ENCODE measurements around the gene PLXNA3.

Gene PLXNA3

GRCh38 chrX:154457491-154458115 is 478 bp upstream of the PLXNA3 start:
- in situ Hi-C loops (cut with MboI; ENCODE audit: low sequenced_read_pairs) = no loop called here

DNA sequence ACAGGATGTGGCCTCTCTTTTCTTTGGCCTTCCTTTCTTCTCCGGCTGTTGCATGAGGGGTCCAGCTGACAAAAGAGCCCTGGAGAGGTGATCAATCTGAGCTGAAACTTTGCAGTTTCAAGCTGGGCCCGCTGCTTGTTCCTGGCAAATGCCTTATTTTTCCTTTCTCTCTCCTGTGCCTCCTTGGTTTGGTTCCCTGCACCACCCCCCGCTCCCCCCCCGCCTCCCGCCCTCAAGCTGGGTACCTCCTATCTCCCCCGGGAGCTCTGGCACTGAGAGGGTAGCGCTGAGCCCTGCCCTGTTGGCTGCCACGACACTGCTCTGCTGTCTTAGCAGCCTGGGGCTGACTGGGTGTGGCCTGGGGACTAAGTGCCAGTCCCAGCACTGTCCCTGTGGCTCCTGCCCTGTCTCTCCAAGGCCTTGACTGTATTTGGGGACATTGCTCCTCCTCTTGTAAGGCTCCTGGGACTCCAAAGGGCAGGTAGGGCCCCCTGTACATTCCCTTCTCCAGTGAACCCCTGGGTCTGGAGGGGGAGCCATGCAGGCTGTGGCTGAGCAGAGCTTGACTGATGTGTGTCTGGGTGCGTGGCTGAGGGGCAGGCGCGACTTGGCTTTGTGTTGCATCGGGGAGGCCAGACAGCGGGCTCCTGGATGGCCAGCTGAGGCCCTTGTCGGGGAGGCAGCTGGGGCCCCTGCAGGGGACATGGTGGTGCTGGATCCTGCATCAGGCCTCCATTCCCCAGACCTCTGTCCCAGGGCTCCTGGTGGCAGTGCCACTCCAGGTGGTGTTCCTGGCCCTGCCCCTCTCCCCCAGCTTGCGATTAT is 1.1 kb downstream of the PLXNA3 start:
- in situ Hi-C loops (cut with MboI; ENCODE audit: low sequenced_read_pairs) = no loop called here

DNA sequence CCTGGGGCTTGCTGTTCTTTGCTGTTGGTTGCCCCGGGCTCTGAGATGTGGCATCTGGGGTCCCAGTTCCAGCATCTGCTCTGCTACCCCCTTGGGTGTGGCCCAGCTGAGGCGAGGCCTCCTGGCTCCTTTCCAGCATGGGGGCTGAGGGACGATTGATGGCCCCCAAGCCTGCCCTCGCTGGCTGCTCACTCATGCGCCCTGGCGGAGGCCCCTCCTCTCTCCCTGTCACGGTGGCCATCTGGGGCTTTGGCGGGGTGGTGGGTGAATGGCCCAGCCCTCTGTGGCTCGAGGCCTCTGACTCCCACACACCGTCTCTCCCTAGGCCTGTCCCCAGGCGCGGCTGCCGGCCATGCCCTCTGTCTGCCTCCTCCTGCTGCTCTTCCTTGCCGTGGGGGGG is 1.8 kb downstream of the PLXNA3 start:
- in situ Hi-C loops (cut with MboI; ENCODE audit: low sequenced_read_pairs) = no loop called here

- in situ Hi-C loops (cut with MboI; ENCODE audit: low sequenced_read_pairs) = no loop called here
These were observed 2.2 kb downstream of the PLXNA3 start for GRCh38 chrX:154460326-154460725.

DNA sequence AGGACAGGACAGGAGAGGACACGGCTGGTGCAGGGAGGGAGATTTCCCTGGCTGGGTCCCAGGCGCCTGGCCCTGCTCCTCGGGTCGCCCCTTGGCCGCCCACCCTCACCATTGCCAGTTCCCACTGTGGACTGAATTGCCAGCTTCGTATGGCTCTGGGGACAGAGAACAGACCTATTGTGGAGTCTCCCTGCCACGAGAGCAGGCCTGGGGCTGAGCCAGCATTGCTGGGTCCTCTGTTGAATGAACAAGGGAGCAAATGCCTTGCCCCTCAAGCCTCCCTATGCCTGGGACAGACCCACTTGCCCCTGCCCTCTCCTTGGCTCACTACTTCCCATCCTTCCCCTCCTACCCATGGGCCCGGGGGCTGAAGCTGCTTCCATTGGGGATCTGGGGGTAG is 4.3 kb downstream of the PLXNA3 start:
- in situ Hi-C loops (cut with MboI; ENCODE audit: low sequenced_read_pairs) = no loop called here

- in situ Hi-C loops (cut with MboI; ENCODE audit: low sequenced_read_pairs) = no loop called here
These were observed 5.6 kb downstream of the PLXNA3 start for GRCh38 chrX:154463611-154464220.

DNA sequence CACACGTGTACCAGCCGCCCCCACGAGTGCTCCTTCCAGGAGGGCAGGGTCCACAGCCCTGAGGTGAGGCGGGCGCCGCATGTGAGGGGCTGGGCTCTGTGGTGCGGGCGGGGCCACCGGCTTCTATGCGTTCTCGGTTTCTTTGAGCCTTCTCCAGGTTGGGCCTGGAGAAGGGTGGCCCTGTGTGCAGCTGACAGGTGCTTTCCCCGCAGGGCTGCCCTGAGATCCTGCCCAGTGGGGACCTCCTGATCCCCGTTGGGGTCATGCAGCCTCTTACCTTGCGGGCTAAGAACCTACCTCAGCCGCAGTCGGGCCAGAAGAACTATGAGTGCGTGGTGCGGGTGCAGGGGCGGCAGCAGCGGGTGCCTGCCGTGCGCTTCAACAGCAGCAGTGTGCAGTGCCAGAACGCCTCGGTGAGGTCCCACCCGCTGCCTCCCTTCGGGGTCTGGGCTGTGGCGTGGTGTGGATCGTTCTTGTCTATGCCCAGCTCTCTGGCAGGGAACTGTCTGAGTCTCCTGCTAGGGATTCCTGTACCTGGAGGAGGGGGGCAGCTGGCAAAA is 6.8 kb downstream of the PLXNA3 start:
- in situ Hi-C loops (cut with MboI; ENCODE audit: low sequenced_read_pairs) = no loop called here

DNA sequence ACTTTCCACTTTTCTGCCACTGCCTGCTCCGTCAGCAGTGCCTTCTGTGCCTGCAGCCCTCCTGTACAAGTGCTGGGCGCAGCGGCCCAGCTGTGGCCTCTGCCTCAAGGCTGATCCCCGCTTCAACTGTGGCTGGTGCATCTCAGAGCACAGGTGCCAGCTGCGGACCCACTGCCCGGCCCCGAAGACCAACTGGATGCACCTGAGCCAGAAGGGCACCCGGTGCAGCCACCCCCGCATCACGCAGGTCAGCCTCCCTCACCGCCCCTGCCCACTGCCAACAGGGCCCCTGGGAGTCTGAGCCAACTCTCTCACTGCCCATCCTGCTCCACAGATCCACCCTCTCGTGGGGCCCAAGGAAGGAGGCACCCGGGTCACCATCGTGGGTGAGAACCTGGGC is 7.5 kb downstream of the PLXNA3 start:
- in situ Hi-C loops (cut with MboI; ENCODE audit: low sequenced_read_pairs) = no loop called here

DNA sequence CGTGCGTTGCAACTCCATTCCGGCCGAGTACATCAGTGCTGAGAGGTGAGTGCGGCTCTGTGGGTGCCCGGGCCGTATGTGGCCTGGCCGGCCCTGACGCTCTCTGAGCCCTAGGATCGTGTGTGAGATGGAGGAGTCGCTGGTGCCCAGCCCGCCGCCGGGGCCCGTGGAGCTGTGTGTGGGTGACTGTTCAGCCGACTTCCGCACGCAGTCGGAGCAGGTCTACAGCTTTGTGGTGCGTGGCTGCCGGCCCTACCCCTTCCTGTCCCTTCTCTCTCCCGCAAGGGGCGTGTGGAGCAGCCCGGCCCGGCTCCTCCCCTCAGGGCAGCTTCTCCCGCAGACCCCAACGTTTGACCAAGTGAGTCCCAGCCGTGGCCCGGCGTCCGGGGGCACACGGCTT is 8.0 kb downstream of the PLXNA3 start:
- in situ Hi-C loops (cut with MboI; ENCODE audit: low sequenced_read_pairs) = no loop called here

DNA sequence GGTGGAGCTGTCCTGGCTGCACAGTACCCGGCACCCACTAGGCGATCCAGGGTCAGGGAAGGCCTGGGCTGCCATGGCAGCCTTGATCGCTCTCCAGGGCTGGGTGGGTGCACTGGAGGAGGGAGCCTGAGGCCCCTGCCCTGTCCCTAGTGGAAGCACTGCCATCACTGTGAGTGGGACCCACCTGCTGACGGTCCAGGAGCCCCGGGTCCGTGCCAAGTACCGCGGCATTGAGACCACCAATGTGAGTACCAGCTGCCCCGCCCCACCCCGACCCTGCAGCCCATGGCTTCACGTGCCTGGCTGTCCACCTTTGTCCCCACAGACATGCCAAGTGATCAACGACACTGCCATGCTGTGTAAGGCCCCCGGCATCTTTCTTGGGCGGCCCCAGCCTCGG is 8.8 kb downstream of the PLXNA3 start:
- in situ Hi-C loops (cut with MboI; ENCODE audit: low sequenced_read_pairs) = no loop called here

- in situ Hi-C loops (cut with MboI; ENCODE audit: low sequenced_read_pairs) = no loop called here
These were observed 9.5 kb downstream of the PLXNA3 start for GRCh38 chrX:154467556-154467955.

- in situ Hi-C loops (cut with MboI; ENCODE audit: low sequenced_read_pairs) = no loop called here
These were observed 10.1 kb downstream of the PLXNA3 start for GRCh38 chrX:154468217-154468616.

GRCh38 chrX:154469114-154469513 is 11.0 kb downstream of the PLXNA3 start:
- in situ Hi-C loops (cut with MboI; ENCODE audit: low sequenced_read_pairs) = no loop called here

DNA sequence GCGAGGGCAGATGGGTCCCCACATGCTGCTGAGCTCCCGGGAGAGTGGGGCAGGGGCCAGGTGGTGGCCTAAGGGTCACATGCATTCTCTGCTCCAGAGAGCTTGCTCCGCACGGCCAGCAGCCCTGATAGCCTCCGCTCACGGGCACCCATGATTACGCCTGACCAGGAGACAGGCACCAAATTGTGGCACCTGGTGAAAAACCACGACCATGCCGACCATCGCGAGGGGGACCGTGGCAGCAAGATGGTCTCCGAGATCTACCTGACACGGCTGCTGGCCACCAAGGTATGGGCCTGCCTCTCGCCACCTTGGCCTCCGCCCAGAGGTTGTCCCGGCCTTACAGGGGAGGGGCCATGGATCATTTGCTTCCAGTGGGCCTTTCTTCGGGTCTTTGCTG is 11.8 kb downstream of the PLXNA3 start:
- in situ Hi-C loops (cut with MboI; ENCODE audit: low sequenced_read_pairs) = no loop called here

DNA sequence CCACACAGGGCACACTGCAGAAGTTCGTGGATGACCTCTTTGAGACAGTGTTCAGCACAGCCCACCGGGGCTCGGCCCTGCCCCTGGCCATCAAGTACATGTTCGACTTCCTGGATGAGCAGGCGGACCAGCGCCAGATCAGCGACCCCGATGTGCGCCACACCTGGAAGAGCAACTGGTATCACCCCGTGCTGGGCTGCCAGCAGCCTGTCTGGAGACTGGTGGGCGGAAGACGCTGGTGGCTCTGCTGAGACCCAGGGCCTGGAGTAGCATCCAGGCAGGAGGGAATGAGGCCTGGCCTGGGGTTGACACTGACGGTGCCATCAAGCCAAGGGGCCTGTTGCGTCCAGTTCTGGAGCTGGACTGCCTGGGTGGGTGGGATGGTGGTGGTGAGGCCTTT is 12.4 kb downstream of the PLXNA3 start:
- in situ Hi-C loops (cut with MboI; ENCODE audit: low sequenced_read_pairs) = no loop called here

- in situ Hi-C loops (cut with MboI; ENCODE audit: low sequenced_read_pairs) = no loop called here
These were observed 13.0 kb downstream of the PLXNA3 start for GRCh38 chrX:154470914-154471568.

DNA sequence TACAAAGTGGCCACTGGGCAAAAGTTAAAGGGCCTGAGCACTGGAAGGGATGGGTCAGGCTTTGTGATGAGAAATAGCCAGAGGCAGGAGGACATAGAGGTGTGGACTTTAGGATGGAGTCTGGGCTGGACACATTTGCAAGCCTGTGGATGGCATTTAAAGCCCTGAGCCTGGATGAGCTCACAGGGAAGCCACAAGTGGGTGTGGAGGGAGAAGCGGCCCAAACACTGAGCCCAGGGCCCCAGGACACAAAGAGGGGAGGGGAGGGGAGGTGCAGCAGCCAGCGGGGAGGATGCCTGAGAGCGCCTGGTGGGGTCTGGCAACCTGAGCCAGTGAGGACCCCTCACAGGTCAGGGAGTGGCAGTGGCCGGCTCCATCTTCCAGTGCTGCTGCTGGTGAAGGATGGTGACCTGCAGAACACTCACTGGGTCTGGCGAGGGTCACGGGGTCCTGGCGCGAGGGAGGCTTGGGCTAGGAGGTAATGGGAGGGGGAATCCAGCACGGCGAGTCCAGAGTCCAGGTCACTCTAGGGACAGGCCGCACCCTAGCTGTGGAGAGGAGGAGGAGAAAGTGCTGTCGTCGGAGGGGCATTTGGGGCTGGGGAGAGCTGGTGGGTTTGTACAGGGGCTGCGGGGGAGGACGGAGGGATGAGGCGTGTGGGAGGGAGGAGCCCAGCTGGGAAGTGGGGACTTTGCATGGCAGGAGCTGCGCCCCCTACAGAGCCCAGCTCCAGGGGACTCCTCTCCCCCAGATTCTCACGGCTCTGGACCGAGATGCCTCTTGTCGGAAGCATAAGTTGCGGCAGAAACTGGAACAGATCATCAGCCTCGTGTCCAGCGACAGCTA is 14.0 kb downstream of the PLXNA3 start:
- in situ Hi-C loops (cut with MboI; ENCODE audit: low sequenced_read_pairs) = no loop called here

DNA sequence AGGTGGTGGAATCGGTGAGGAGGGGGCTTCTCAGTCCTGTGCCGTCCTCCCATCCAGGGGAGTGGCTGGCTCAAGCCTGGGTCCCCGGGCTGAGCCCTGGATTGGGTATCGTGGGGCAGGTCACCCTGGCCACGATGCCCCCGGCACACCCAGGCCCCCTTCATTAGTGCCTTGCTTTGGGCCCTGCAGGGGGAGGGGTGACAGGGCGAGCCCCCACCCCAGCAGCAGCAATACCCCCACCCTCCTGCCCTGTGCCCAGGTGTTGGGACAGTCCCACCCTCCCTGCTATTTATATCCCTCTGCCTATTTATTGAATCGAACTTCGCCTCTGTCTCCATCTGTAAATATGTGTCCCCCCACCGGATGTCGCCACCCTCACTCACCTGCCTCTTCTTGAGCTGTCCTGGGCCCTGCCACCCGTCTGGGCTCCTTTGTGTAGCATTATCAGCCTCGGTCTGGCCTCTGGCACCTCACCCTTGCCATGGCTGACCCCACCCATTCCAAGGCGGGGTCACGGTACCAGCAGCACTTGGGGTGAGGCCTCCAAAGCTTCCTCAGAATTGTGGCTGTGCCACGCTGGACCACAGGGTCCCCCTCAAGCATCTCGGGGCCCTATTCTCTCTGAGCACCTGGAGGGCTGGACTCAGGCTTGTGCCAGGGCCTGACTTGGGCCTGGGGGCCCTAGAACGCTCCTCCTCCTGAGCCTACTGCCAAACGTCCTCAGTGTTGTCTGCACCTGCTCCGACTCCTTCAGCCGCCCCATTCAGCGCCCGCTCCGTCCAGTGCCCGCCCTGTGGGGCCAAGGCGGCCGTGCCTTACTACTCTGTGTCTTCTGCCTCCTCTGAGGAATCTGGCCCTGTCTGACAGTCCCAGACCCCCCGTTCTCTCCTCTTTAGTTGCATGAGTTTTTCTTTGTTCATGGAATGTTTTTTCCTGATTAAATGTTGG is 14.9 kb downstream of the PLXNA3 start:
- in situ Hi-C loops (cut with MboI; ENCODE audit: low sequenced_read_pairs) = no loop called here

GRCh38 chrX:154473683-154474082 is 15.6 kb downstream of the PLXNA3 start:
- in situ Hi-C loops (cut with MboI; ENCODE audit: low sequenced_read_pairs) = no loop called here

All from HL-60/S4 treated with retinoic acid at 250 ng/mL for 4 days and 3 days (cell line).